ENCODE measurements around the gene DHX58.

The DHX58 gene

DNA sequence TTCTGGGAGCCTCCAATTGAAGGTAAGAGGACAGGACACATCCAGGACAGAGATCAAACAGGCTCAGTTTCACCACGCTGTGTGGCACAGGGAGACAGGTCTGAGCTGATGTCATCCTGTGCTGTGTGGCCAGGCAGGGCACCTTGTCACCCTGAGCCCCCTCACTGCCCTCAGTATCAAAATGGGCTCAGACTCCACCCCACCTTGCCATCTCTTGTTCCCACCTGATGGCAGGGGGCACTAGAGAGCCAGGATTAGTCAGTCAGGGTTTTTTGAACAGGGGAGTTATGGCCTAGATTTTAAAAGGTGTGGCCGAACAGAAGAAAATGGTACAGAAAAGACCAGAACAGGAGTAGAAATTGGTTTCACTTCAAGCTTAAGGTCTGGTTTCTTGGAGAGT is 6.0 kb upstream of the DHX58 start:
- no peaks in the 10 kb centered on the region for H3K27me3 ChIP-seq (ENCODE audit: insufficient read depth, low read length)
- H2BK12ac ChIP-seq (ENCODE audit: low read length) = no peak overlapping the region
- H3K14ac ChIP-seq (ENCODE audit: low read length) = no peak overlapping the region
- no CpG with 5 or more reads among the region's 2 CpGs for WGBS (ENCODE audit: extremely low coverage, insufficient coverage, insufficient read length)
- no peak overlapping the region for H2AK5ac ChIP-seq (ENCODE audit: low read length)
- H2AFZ ChIP-seq (ENCODE audit: insufficient read depth, low read length, poor library complexity) = no peak overlapping the region
- H3K18ac ChIP-seq (ENCODE audit: low read length) = no peak overlapping the region
- H4K12ac ChIP-seq (ENCODE audit: low read depth, low read length) = no peak overlapping the region
- peaks cover 0 to 16% of the 10 kb centered on the region in 2 experiments for H3K4me1 ChIP-seq (ENCODE audit: control insufficient read depth in 1 of 2, insufficient read depth in 2 of 2, low read length in 2 of 2)
- peaks cover 3 to 19% of the 10 kb centered on the region in 2 experiments for H3K36me3 ChIP-seq (ENCODE audit: control insufficient read depth in 1 of 2, insufficient read depth in 2 of 2, low read length in 2 of 2)
- no peaks in the 10 kb centered on the region for H3K9me3 ChIP-seq (ENCODE audit: insufficient read depth, low read depth, low read length)
- no peak overlapping the region for H3K27ac ChIP-seq (ENCODE audit: low read depth, low read length)
- peak in 1 of 2 donors; percentile 47 for DNase-seq
- no peak overlapping the region for H3K9ac ChIP-seq (ENCODE audit: low read length)
- no peak overlapping the region for H3K4me2 ChIP-seq (ENCODE audit: low read length)
- no peak overlapping the region for H2BK5ac ChIP-seq (ENCODE audit: low read depth, low read length, poor library complexity)
- no peaks in the 10 kb centered on the region for H3K79me2 ChIP-seq (ENCODE audit: control insufficient read depth, insufficient read depth, low read length, poor library complexity)
- H3K4ac ChIP-seq (ENCODE audit: low read depth, low read length) = no peak overlapping the region
- H4K91ac ChIP-seq (ENCODE audit: low read depth, low read length) = no peak overlapping the region
- no peak overlapping the region for H2BK120ac ChIP-seq (ENCODE audit: insufficient read depth, low read length, poor library complexity)
- H3K23ac ChIP-seq (ENCODE audit: low read length) = no peak overlapping the region
- H4K8ac ChIP-seq (ENCODE audit: low read depth, low read length) = no peak overlapping the region
- no peak overlapping the region for H3K4me3 ChIP-seq (ENCODE audit: low read depth, low read length)
- no peaks in the 10 kb centered on the region for H3K79me1 ChIP-seq (ENCODE audit: low read length)

DNA sequence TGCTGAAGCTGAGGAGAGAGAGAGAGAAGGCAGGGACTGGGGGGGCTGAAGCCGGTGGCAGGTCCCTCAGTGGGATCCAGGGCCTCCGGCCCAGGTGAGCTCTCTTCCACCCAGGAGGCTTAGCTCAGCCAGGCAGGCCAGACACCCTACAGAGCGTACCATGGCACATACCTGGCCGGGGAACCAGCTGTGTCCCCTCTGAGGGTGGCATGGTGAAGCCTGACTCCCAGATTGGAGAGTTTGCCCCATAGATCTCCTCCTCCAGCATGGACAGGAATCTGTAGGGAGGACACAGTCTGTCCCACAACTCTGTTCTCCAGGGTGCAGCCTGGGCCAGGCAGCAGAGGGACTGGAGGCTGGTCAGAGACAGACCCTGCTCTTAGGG is 5.6 kb upstream of the DHX58 start:
- no peak overlapping the region for H2BK12ac ChIP-seq (ENCODE audit: low read length)
- no peak overlapping the region for H3K4me2 ChIP-seq (ENCODE audit: low read length)
- no peak overlapping the region for H3K18ac ChIP-seq (ENCODE audit: low read length)
- no peak overlapping the region for H3K9ac ChIP-seq (ENCODE audit: low read length)
- no peaks in the 10 kb centered on the region for H3K79me2 ChIP-seq (ENCODE audit: control insufficient read depth, insufficient read depth, low read length, poor library complexity)
- H3K23ac ChIP-seq (ENCODE audit: low read length) = no peak overlapping the region
- H3K9me3 ChIP-seq (ENCODE audit: insufficient read depth, low read depth, low read length) = no peaks in the 10 kb centered on the region
- no peak overlapping the region for H3K14ac ChIP-seq (ENCODE audit: low read length)
- no peak overlapping the region for H2AFZ ChIP-seq (ENCODE audit: insufficient read depth, low read length, poor library complexity)
- no peak overlapping the region for H4K8ac ChIP-seq (ENCODE audit: low read depth, low read length)
- whole genome bisulfite sequencing (ENCODE audit: extremely low coverage, insufficient coverage, insufficient read length) = no CpG with 5 or more reads among the region's 4 CpGs
- H3K79me1 ChIP-seq (ENCODE audit: low read length) = no peaks in the 10 kb centered on the region
- no peak overlapping the region for H3K4me3 ChIP-seq (ENCODE audit: low read depth, low read length)
- no peak overlapping the region for H2BK120ac ChIP-seq (ENCODE audit: insufficient read depth, low read length, poor library complexity)
- H4K12ac ChIP-seq (ENCODE audit: low read depth, low read length) = no peak overlapping the region
- H2AK5ac ChIP-seq (ENCODE audit: low read length) = no peak overlapping the region
- H3K36me3 ChIP-seq (ENCODE audit: control insufficient read depth in 1 of 2, insufficient read depth in 2 of 2, low read length in 2 of 2) = peaks cover 7 to 17% of the 10 kb centered on the region in 2 experiments
- H2BK5ac ChIP-seq (ENCODE audit: low read depth, low read length, poor library complexity) = no peak overlapping the region
- DNase-seq = no peak
- H4K91ac ChIP-seq (ENCODE audit: low read depth, low read length) = no peak overlapping the region
- peaks cover 0 to 16% of the 10 kb centered on the region in 2 experiments for H3K4me1 ChIP-seq (ENCODE audit: control insufficient read depth in 1 of 2, insufficient read depth in 2 of 2, low read length in 2 of 2)
- H3K27me3 ChIP-seq (ENCODE audit: insufficient read depth, low read length) = no peaks in the 10 kb centered on the region
- no peak overlapping the region for H3K4ac ChIP-seq (ENCODE audit: low read depth, low read length)
- H3K27ac ChIP-seq (ENCODE audit: low read depth, low read length) = no peak overlapping the region

DNA sequence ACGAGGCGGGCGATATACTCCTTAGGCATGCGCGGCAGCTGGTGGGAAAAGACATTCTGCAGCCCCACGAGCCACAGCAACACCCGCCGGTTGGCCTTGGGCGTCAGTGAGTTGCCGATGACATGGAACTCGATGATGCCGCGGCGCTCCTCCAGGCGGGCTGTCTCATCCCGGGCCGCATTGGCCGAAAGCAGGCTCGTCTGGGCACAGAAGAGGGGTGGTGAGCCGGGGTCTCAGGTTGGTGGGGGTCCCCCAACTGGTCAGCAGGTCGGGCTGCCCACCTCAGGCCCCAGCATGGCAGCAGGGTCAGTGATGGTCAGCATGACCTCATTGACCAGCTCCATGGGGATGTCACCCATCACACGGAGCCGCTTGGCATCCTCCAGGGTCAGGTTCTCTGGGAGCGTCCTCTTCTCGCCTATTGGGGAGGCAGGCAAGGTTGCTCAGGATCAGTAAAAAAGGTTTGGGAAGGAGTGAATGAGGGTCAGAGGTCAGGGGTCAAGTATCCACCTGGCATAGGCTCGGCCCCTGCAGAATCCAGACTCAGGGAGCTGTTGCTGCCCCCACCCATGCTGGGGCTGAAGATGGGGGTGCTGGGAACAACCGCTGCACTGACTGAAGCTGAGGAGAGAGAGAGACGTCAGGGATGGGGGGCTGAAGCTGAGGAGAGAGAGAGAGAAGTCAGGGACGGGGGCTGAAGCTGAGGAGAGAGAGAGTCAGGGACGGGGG is 5.0 kb upstream of the DHX58 start:
- Histone ChIP-seq H4K12ac (ENCODE audit: low read depth, low read length) (no peak overlapping the region), H3K27me3 (ENCODE audit: insufficient read depth, low read length) (no peaks in the 10 kb centered on the region), H3K79me2 (ENCODE audit: control insufficient read depth, insufficient read depth, low read length, poor library complexity) (no peaks in the 10 kb centered on the region), H3K4me2 (ENCODE audit: low read length) (no peak overlapping the region), H3K9ac (ENCODE audit: low read length) (no peak overlapping the region), H4K91ac (ENCODE audit: low read depth, low read length) (no peak overlapping the region), H3K4me3 (ENCODE audit: low read depth, low read length) (no peak overlapping the region), H3K14ac (ENCODE audit: low read length) (no peak overlapping the region), H3K18ac (ENCODE audit: low read length) (no peak overlapping the region), H3K4me1 (ENCODE audit: control insufficient read depth in 1 of 2, insufficient read depth in 2 of 2, low read length in 2 of 2) (peaks cover 0 to 11% of the 10 kb centered on the region in 2 experiments), H2BK12ac (ENCODE audit: low read length) (no peak overlapping the region), H3K79me1 (ENCODE audit: low read length) (no peaks in the 10 kb centered on the region), H4K8ac (ENCODE audit: low read depth, low read length) (no peak overlapping the region), H3K36me3 (ENCODE audit: control insufficient read depth in 1 of 2, insufficient read depth in 2 of 2, low read length in 2 of 2) (peaks cover 7 to 14% of the 10 kb centered on the region in 2 experiments), H3K23ac (ENCODE audit: low read length) (no peak overlapping the region), H3K9me3 (ENCODE audit: insufficient read depth, low read depth, low read length) (no peaks in the 10 kb centered on the region), H2AK5ac (ENCODE audit: low read length) (no peak overlapping the region), H2AFZ (ENCODE audit: insufficient read depth, low read length, poor library complexity) (no peak overlapping the region), H2BK120ac (ENCODE audit: insufficient read depth, low read length, poor library complexity) (no peak overlapping the region), H2BK5ac (ENCODE audit: low read depth, low read length, poor library complexity) (no peak overlapping the region), H3K4ac (ENCODE audit: low read depth, low read length) (no peak overlapping the region), H3K27ac (ENCODE audit: low read depth, low read length) (no peak overlapping the region)
- no CpG with 5 or more reads among the region's 30 CpGs for WGBS (ENCODE audit: extremely low coverage, insufficient coverage, insufficient read length)
- DNase-seq = no peak

DNA sequence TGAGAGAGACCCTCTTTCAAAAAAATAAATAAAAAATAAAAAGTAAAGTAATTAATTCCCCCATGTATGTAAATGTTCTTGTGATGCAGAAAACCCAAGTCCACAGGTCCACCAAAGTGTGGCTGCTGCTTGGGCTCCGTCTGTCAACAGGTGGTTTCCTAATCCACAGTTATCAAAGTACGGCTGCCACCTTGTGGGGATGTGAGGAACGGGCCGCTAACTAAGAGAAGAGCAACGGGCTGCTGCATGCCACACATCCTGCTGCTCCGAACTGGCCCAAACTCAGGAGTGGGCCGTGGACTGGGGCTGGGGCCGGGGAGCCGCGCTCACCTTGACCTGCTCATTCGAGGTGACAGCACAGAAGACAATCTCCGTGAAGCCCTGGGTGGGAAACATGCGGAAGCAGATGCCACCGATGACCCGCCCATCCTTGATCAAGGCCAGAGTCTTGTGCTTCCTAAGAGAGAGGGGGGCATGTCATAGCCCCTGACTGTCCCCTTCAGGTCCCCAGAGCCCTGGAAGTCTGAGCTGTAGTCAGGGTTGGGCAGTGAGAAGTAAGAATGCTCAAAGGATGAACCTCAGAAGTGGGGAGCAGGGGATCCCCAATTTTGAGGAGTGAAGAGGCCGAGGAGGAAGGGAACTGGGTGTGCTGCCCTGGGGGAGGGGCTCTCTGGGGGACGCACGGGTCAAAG is 4.3 kb upstream of the DHX58 start:
- Histone ChIP-seq H3K4me1 (ENCODE audit: control insufficient read depth in 1 of 2, insufficient read depth in 2 of 2, low read length in 2 of 2) (peaks cover 0 to 6% of the 10 kb centered on the region in 2 experiments), H3K18ac (ENCODE audit: low read length) (no peak overlapping the region), H2AK5ac (ENCODE audit: low read length) (no peak overlapping the region), H3K79me2 (ENCODE audit: control insufficient read depth, insufficient read depth, low read length, poor library complexity) (no peaks in the 10 kb centered on the region), H4K8ac (ENCODE audit: low read depth, low read length) (no peak overlapping the region), H3K4me3 (ENCODE audit: low read depth, low read length) (no peak overlapping the region), H2AFZ (ENCODE audit: insufficient read depth, low read length, poor library complexity) (no peak overlapping the region), H3K23ac (ENCODE audit: low read length) (no peak overlapping the region), H4K12ac (ENCODE audit: low read depth, low read length) (no peak overlapping the region), H3K27me3 (ENCODE audit: insufficient read depth, low read length) (no peaks in the 10 kb centered on the region), H3K36me3 (ENCODE audit: control insufficient read depth in 1 of 2, insufficient read depth in 2 of 2, low read length in 2 of 2) (peaks cover 7 to 14% of the 10 kb centered on the region in 2 experiments), H3K79me1 (ENCODE audit: low read length) (no peaks in the 10 kb centered on the region), H3K14ac (ENCODE audit: low read length) (no peak overlapping the region), H2BK12ac (ENCODE audit: low read length) (no peak overlapping the region), H2BK120ac (ENCODE audit: insufficient read depth, low read length, poor library complexity) (no peak overlapping the region), H3K9me3 (ENCODE audit: insufficient read depth, low read depth, low read length) (no peaks in the 10 kb centered on the region), H3K4me2 (ENCODE audit: low read length) (no peak overlapping the region), H3K27ac (ENCODE audit: low read depth, low read length) (no peak overlapping the region), H3K9ac (ENCODE audit: low read length) (no peak overlapping the region), H2BK5ac (ENCODE audit: low read depth, low read length, poor library complexity) (no peak overlapping the region), H4K91ac (ENCODE audit: low read depth, low read length) (no peak overlapping the region), H3K4ac (ENCODE audit: low read depth, low read length) (no peak overlapping the region)
- no CpG with 5 or more reads among the region's 18 CpGs for WGBS (ENCODE audit: extremely low coverage, insufficient coverage, insufficient read length)
- peak; percentile 86 to 94 for DNase-seq

Data from trophoblast cell (in vitro differentiated cells and primary cell).